Left ventricle myocardium inferior (tissue), 1 donor: ENCODE results near the gene TEX264. TPM values are rescaled to one million over a fixed set of nuclear protein-coding genes. Genes with fewer than 3 reads are reported as not detected.
A peak's percentile ranks its signal among the peaks of the same experiment; 100 is the strongest.

ENCODE experiments used
- DNase-seq: peaks from one replicate; pipeline ENCODE4 v3.0.0-alpha.2; 2020
- H3K27ac ChIP-seq: fragments of 200-600 bp; replicated peaks from 2 replicates; pipeline ENCODE4 v1.8.0; 2021
- H3K27me3 ChIP-seq: fragments of 200-600 bp; 2 replicates; pipeline ENCODE4 v1.8.0; 2021; ENCODE audit warnings: low read depth
- H3K36me3 ChIP-seq: fragments of 200-600 bp; 2 replicates; pipeline ENCODE4 v1.8.0; 2021
- H3K4me1 ChIP-seq: fragments of 200-600 bp; 2 replicates; pipeline ENCODE4 v1.8.0; 2021
- H3K4me3 ChIP-seq: fragments of 200-600 bp; 2 replicates; pipeline ENCODE4 v1.8.0; 2021; ENCODE audit warnings: mild to moderate bottlenecking, moderate library complexity
- H3K9me3 ChIP-seq: fragments of 200-600 bp; replicated peaks from 2 replicates; pipeline ENCODE4 v1.8.0; 2021
- intact Hi-C: fragments of 100-400 bp; cut with micrococcal nuclease; formaldehyde crosslinking; loops from one replicate; pipeline ENCODE4 v1.11.0; 2022
- total RNA-seq: library from RNA; stranded (reverse); fragmentation: NEBNext Ultra II Directional; extraction: Animal tissue kit (Norgen Biotek cat#: 25700); gene quantifications from one replicate; pipeline ENCODE4 v1.2.1, GENCODE V29; 2021
- TF ChIP-seq, protein P1 (sequence below): fragments of 200-600 bp; IDR thresholded peaks from 2 replicates; pipeline ENCODE4 v1.8.0; 2021; ENCODE audit warnings: antibody characterized with exemption, mild to moderate bottlenecking, borderline replicate concordance
- donor health status: DM: no; HTN: yes; CAD: no; lungs with severe emphysema.

Gene TEX264
- total RNA-seq, 1 donor from 2014 or later: 33.9 TPM

DNA sequence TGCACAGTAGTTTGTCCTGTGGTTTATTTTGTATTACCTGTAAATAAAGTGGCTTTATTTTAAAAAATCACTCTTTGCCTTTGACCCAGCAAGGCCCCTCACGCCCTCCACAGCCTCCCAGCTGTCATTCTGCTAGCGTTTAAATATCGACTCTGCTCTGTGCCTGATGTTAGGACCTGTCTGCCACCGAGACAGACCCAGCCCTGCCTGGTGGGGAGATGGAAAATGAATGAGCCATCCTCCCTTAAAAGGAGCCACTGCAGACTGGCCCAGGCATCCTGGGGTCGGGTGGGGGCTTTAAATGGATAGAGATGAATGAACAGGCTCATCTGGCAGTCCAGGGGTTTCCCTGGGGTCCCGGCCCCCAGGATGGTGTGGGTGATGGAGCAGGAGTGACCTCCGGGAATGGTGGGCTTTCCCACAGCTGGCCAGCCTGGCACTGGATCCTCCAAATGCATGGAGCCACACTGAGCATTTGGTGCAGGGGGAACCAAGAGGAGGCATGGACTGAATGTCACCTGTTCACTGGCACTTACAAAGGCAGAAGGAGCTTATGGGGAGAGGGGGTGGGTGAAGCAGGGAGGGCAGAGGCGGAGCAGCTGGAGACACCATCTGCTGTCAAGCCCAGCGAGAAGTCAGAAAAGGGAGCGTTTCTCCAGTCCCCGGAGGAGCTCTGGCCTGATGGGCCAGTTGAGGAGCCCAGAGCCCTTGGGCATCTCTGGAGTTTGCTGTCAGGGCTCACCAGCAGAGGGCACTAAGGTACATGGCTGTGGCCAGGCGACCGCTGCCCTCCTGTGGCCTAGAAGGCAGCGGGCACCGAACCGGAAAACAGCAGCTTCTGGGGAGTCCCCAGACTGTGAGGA lies 47.7 kb downstream of the TEX264 start:
- DNase-seq: peak; percentile 49

DNA sequence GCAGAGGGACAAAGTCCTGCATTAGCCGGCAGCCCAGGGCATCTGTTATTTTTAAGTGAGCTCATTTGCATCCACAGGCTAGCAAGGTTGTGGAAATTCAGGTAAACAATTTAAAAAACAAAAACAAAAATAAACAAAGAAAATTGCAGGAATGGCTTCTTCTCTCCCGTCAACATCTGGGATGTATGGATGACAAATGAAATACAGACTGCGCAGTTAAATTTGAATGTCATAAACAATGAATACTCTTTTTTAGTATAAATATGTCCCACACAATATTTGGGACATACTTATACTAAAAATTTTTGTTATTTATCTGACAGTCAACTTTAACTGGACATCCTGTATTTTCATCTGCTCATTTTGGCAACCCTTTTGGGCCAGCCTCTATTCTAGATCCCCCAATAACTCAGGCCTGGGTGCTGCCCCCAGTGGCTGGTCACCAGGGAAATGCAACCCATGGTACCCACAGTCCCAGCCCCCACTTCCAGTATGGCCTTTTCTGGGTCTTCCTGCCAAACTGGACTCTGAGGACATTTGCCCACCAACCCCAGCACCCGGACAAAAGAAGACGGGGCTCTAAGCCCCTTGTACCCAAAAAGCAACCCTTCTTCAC lies 48.5 kb downstream of the TEX264 start:
- Histone ChIP-seq H3K27me3 (no peaks in the 10 kb centered on the region), H3K27ac (no peak overlapping the region), H3K9me3 (no peaks in the 10 kb centered on the region), H3K4me3 (no peak overlapping the region), H3K36me3 (no peaks in the 10 kb centered on the region), H3K4me1 (no peaks in the 10 kb centered on the region)
- no peak for DNase-seq
- intact Hi-C loops: no loop called here
- TF ChIP-seq, protein P1, sequence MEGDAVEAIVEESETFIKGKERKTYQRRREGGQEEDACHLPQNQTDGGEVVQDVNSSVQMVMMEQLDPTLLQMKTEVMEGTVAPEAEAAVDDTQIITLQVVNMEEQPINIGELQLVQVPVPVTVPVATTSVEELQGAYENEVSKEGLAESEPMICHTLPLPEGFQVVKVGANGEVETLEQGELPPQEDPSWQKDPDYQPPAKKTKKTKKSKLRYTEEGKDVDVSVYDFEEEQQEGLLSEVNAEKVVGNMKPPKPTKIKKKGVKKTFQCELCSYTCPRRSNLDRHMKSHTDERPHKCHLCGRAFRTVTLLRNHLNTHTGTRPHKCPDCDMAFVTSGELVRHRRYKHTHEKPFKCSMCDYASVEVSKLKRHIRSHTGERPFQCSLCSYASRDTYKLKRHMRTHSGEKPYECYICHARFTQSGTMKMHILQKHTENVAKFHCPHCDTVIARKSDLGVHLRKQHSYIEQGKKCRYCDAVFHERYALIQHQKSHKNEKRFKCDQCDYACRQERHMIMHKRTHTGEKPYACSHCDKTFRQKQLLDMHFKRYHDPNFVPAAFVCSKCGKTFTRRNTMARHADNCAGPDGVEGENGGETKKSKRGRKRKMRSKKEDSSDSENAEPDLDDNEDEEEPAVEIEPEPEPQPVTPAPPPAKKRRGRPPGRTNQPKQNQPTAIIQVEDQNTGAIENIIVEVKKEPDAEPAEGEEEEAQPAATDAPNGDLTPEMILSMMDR: no peak

More for the DNA sequence above, 47.7 kb downstream of the TEX264 start:
- no peak overlapping the region for H3K27ac ChIP-seq
- H3K4me3 ChIP-seq: no peak overlapping the region
- intact Hi-C loops: no loop called here
- no peaks in the 10 kb centered on the region for H3K36me3 ChIP-seq
- no peaks in the 10 kb centered on the region for H3K27me3 ChIP-seq
- no peaks in the 10 kb centered on the region for H3K4me1 ChIP-seq
- H3K9me3 ChIP-seq: no peaks in the 10 kb centered on the region
- TF ChIP-seq, protein P1: peak; percentile 82

DNA sequence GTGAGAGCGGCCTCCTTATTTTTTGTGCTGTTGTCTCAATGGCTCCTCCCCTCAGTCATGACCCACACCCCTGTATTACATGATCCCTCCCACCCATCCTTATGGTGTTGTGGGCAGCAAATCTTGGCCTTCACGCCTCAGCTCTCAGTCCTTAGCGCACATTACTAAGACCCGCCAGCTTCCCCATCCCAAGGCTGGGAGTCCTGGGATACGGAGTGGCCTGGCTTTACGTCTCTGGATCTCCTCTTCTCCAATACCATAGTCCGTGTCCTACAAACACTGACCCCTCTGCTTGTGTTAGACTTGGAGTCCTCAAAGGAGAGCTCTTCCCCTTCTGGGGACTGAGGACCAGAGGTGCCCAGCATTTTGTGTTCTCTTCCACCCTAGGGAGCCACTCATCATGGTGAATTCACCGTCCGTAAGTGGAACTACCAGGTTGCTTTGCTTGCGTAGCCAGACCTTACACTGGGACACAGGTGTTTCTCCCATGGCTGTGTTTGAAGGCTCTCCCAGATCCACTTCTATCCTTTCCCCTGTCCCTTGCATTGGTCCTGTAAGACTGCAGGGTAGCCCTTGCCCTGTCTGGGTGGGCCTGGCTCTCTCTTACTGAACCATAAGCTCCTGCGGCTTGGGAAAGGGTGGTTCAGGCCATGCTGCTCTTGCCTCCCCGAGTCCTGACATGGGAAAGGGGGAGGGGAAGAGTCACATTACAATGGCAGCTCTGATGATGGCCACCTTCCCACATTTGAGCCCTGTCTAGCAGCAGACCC lies 49.4 kb downstream of the TEX264 start:
- Histone ChIP-seq H3K4me1 (no peaks in the 10 kb centered on the region), H3K4me3 (no peak overlapping the region), H3K9me3 (no peaks in the 10 kb centered on the region), H3K27ac (no peak overlapping the region), H3K36me3 (no peaks in the 10 kb centered on the region), H3K27me3 (no peaks in the 10 kb centered on the region)
- TF ChIP-seq, protein P1: no peak
- intact Hi-C loops: no loop called here
- no peak for DNase-seq

DNA sequence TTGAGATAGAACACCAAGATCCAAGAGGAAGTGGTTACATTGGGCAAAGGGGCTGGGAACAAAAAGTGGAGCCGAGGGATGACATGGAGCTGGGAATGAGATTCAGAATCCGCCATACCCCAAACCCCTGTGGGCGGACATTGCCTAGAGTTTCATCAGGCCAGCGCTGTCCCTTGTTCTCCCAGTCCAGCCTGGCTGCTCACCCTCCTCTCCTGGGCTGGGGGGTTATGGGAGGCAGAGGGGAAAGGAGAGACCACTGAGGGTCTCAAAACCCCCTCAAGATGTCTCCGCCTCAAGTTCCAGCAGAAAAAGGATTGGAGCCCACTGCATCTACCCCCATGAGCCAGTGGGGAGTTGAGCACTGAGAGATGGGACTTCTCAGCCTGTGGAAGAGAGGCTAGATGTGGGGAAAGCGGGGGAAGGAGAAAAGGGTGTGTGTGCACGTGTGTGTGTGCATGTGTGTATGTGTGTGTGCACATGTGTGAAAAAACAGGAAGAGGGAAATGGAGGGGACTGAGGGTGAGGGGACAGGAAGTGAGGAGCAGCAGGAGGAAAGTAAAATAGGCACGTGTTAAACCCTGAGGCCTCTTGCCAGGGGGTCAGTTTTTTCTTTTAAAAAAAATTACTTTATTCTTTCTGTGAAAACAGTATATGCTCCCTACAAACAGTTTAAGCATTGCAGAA lies 50.2 kb downstream of the TEX264 start:
- intact Hi-C loops: no loop called here
- no peak for DNase-seq

More for the DNA sequence above, 50.2 kb downstream of the TEX264 start:
- H3K4me3 ChIP-seq: no peak overlapping the region
- H3K4me1 ChIP-seq: no peaks in the 10 kb centered on the region
- no peaks in the 10 kb centered on the region for H3K27me3 ChIP-seq
- H3K27ac ChIP-seq: no peak overlapping the region
- no peaks in the 10 kb centered on the region for H3K36me3 ChIP-seq
- no peaks in the 10 kb centered on the region for H3K9me3 ChIP-seq
- TF ChIP-seq, protein P1: no peak
